NOMO-1 treated with dmso at 0.1 percent for 144 hours (cell line): ENCODE results near the gene TP53I13.

Experiments used
- DNase-seq: peaks from one replicate; lab custom pipeline; 2025; ENCODE audit not compliant: unreplicated experiment; lab: John Stamatoyannopoulos, UW

TP53I13 gene

GRCh38 chr17:29592850-29593551 lies 24.5 kb downstream of the TP53I13 start, which contains the start of gene ANKRD13B:
ANKRD13B (plus strand) TSS chr17:29593132; CDS start chr17:29593622, 490 bp downstream.
- no peak for DNase-seq

GRCh38 chr17:29593591-29594518 lies 25.4 kb downstream of the TP53I13 start:
- no peak for DNase-seq

GRCh38 chr17:29594519-29595090 lies 26.1 kb downstream of the TP53I13 start:
- DNase-seq, result no peak

- DNase-seq, result no peak
These were observed 26.8 kb downstream of the TP53I13 start for GRCh38 chr17:29595107-29595942.

- no peak for DNase-seq
These were observed 27.7 kb downstream of the TP53I13 start for GRCh38 chr17:29595943-29596774.

- no peak for DNase-seq
These were observed 28.3 kb downstream of the TP53I13 start for GRCh38 chr17:29596811-29597210.

GRCh38 chr17:29597361-29598172 lies 29.1 kb downstream of the TP53I13 start:
- no peak for DNase-seq

- DNase-seq, result no peak
These were observed 34.7 kb downstream of the TP53I13 start for GRCh38 chr17:29603109-29603674.

GRCh38 chr17:29607557-29608195 lies 39.2 kb downstream of the TP53I13 start:
- no peak for DNase-seq

- DNase-seq, result no peak
These were observed 40.5 kb downstream of the TP53I13 start for GRCh38 chr17:29608986-29609385.

GRCh38 chr17:29610395-29610794 lies 41.9 kb downstream of the TP53I13 start:
- no peak for DNase-seq

- no peak for DNase-seq
These were observed 43.0 kb downstream of the TP53I13 start for GRCh38 chr17:29611351-29612093.

- no peak for DNase-seq
These were observed 43.5 kb downstream of the TP53I13 start for GRCh38 chr17:29612094-29612403.

- DNase-seq, result no peak
These were observed 44.1 kb downstream of the TP53I13 start for GRCh38 chr17:29612404-29613280.

GRCh38 chr17:29613352-29613837 lies 44.9 kb downstream of the TP53I13 start:
- DNase-seq, result peak; percentile 77

- no peak for DNase-seq
These were observed 45.4 kb downstream of the TP53I13 start for GRCh38 chr17:29613856-29614255.
